ENCODE results near the gene TRABD2B.

TRABD2B gene

GRCh38 chr1:47772281-47772680 is 224.9 kb downstream of the TRABD2B start:
- no peak for DNase-seq (ENCODE audit: low spot score)

GRCh38 chr1:47771751-47772150 is 225.4 kb downstream of the TRABD2B start:
- DNase-seq (ENCODE audit: low spot score): no peak

GRCh38 chr1:47769983-47770382 is 227.2 kb downstream of the TRABD2B start:
- no peak for DNase-seq (ENCODE audit: low spot score)

GRCh38 chr1:47769295-47769694 is 227.9 kb downstream of the TRABD2B start:
- no peak for DNase-seq (ENCODE audit: low spot score)

GRCh38 chr1:47767741-47768100 is 229.5 kb downstream of the TRABD2B start:
- DNase-seq (ENCODE audit: low spot score): no peak

GRCh38 chr1:47766832-47767740 is 230.1 kb downstream of the TRABD2B start:
- DNase-seq (ENCODE audit: low spot score): no peak

- DNase-seq (ENCODE audit: low spot score): no peak
Measured at GRCh38 chr1:47765742-47766485, 231.3 kb downstream of the TRABD2B start.

- DNase-seq (ENCODE audit: low spot score): no peak
Measured at GRCh38 chr1:47765236-47765635, 231.9 kb downstream of the TRABD2B start.

- no peak for DNase-seq (ENCODE audit: low spot score)
Measured at GRCh38 chr1:47764461-47765046, 232.6 kb downstream of the TRABD2B start.

- no peak for DNase-seq (ENCODE audit: low spot score)
Measured at GRCh38 chr1:47763591-47764171, 233.5 kb downstream of the TRABD2B start.

GRCh38 chr1:47761974-47762373 is 235.2 kb downstream of the TRABD2B start:
- DNase-seq (ENCODE audit: low spot score): no peak

- DNase-seq (ENCODE audit: low spot score): no peak
Measured at GRCh38 chr1:47761201-47761930, 235.8 kb downstream of the TRABD2B start.

- DNase-seq (ENCODE audit: low spot score): no peak
Measured at GRCh38 chr1:47759936-47760629, 237.1 kb downstream of the TRABD2B start.

- DNase-seq (ENCODE audit: low spot score): no peak
Measured at GRCh38 chr1:47759251-47759935, 237.8 kb downstream of the TRABD2B start.

GRCh38 chr1:47758341-47759250 is 238.6 kb downstream of the TRABD2B start:
- no peak for DNase-seq (ENCODE audit: low spot score)

GRCh38 chr1:47757226-47757975 is 239.8 kb downstream of the TRABD2B start:
- no peak for DNase-seq (ENCODE audit: low spot score)

- DNase-seq (ENCODE audit: low spot score): no peak
Measured at GRCh38 chr1:47756411-47756810, 240.8 kb downstream of the TRABD2B start.

GRCh38 chr1:47756006-47756405 is 241.2 kb downstream of the TRABD2B start:
- DNase-seq (ENCODE audit: low spot score): no peak

Data from activated CD4-positive, alpha-beta T cell treated with anti-CD3 and anti-CD28 coated beads, Interleukin-2, Interleukin-4, amounts not matched to agents 100 ng/mL and 50 ng/mL, durations not matched to agents 16 hours and 8 hours (primary cell).